Measurements from ENCODE around the gene ADORA1. TPM values are rescaled to one million over a fixed set of nuclear protein-coding genes. Genes with fewer than 3 reads are reported as not detected.

Gene ADORA1
- total and polyA plus RNA-seq, 2 donors (not counting 3 experiments of a cell fraction or from before 2014, with no cell fraction given), result 0.15 TPM; not detected in 1

GRCh38 chr1:203161703-203162102, 34.2 kb downstream of the ADORA1 start:
- H3K27me3 ChIP-seq (ENCODE audit: control insufficient read depth in 2 of 2, insufficient read depth in 2 of 2, low read length in 2 of 2), result peaks cover 8 to 26% of the 10 kb centered on the region in 2 experiments
- no peak overlapping the region for H3K4me2 ChIP-seq (ENCODE audit: insufficient read depth, low read length)
- no peaks in the 10 kb centered on the region for H3K9me3 ChIP-seq (replicated peaks; ENCODE audit: control insufficient read depth, insufficient read depth, low read length)
- DNase-seq (ENCODE audit: low read depth, low spot score), result no peak
- ChIA-PET CTCF (interaction anchor here (0.8 to 2.0 kb wide), 5 partner anchors 10 to 44 kb away, joined by 3 to 7 read pairs (median 3); no protein-coding TSS in a partner anchor), POLR2A (no interaction called here)
- intact Hi-C loops (cut with micrococcal nuclease), result no loop called here
- no peak overlapping the region for H3K27ac ChIP-seq (ENCODE audit: insufficient read depth, low read depth, low read length)
- H3K79me2 ChIP-seq (ENCODE audit: control insufficient read depth, insufficient read depth, low read length), result no peaks in the 10 kb centered on the region
- TF ChIP-seq FOS (IDR thresholded peaks at IDR 0.05; ENCODE audit: borderline replicate concordance, insufficient read depth, low read length) (no peak), EZH2 (IDR thresholded peaks at IDR 0.05; ENCODE audit: borderline replicate concordance, low read depth, low read length, severe bottlenecking) (no peak), POLR2AphosphoS5 (IDR thresholded peaks at IDR 0.05; ENCODE audit: insufficient read depth, low read depth, low read length) (no peak), MAX (IDR thresholded peaks at IDR 0.05; ENCODE audit: insufficient read depth, insufficient read length) (no peak), JUN (IDR thresholded peaks at IDR 0.05; ENCODE audit: borderline replicate concordance, insufficient read depth, insufficient read length, low read depth) (no peak), GATA2 (IDR thresholded peaks at IDR 0.05; ENCODE audit: insufficient read depth, insufficient read length, low read depth, low read length) (no peak), POLR2A (IDR thresholded peaks at IDR 0.05; ENCODE audit: low read depth, low read length) (no peak), CTCF (IDR thresholded peaks at IDR 0.05; ENCODE audit: extremely low read depth in 1 of 2, insufficient read depth in 1 of 2, low read depth in 1 of 2, low read length in 2 of 2) (no peak), MYC (IDR thresholded peaks at IDR 0.05; ENCODE audit: low read depth, low read length) (no peak)
- BruUV-seq (replicated peaks), result no TSS peak
- no peaks in the 10 kb centered on the region for H3K9me1 ChIP-seq (replicated peaks; ENCODE audit: control insufficient read depth, extremely low read depth, insufficient read depth, low read length)
- dilution Hi-C loops (cut with MboI; ENCODE audit: extremely low pct_ligation_motif_present, low sequenced_read_pairs), result no loop called here
- FAIRE-seq, result no peak
- no peaks in the 10 kb centered on the region for H3K36me3 ChIP-seq (ENCODE audit: control insufficient read depth in 2 of 2, extremely low read depth in 1 of 2, insufficient read depth in 2 of 2, low read length in 2 of 2)
- no peak overlapping the region for H3K9ac ChIP-seq (replicated peaks; ENCODE audit: extremely low read depth, insufficient read depth, low read length)
- no peaks in the 10 kb centered on the region for H3K4me1 ChIP-seq (ENCODE audit: control insufficient read depth, extremely low read depth, insufficient read depth, low read length)
- no peak overlapping the region for H3K4me3 ChIP-seq (replicated peaks in 1 of 3; ENCODE audit: insufficient read depth in 1 of 3, low read depth in 1 of 3, low read length in 3 of 3)
- H4K20me1 ChIP-seq (replicated peaks; ENCODE audit: control insufficient read depth, extremely low read depth, insufficient read depth, low read length), result no peaks in the 10 kb centered on the region
- H2AFZ ChIP-seq (ENCODE audit: low read depth, low read length), result no peak overlapping the region
